SK-N-SH treated with all-trans-retinoic acid at 6 μM for 48 hours (cell line): ENCODE measurements around the gene ARHGEF7.
"Not testable (repeated sequence)": the region's sequence is repeated elsewhere in the genome, so short reads cannot be mapped to it uniquely, and the experiment has no call there.

Experiments
- PPARA ChIP-seq: fragments of 250-450 bp; sonication (Bioruptor Pico); IDR thresholded peaks from 2 replicates; pipeline ENCODE4 v1.5.0; 2020; ENCODE audit warnings: mild to moderate bottlenecking, borderline replicate concordance
- TF ChIP-seq, protein P1 (sequence below): fragments of 250-450 bp; sonication (Bioruptor Pico); IDR thresholded peaks from 2 replicates; pipeline ENCODE4 v1.5.0; 2020; ENCODE audit warnings: mild to moderate bottlenecking, moderate library complexity
- TF ChIP-seq, protein P2 (sequence below): fragments of 250-450 bp; sonication (Bioruptor Pico); IDR thresholded peaks from 2 replicates; pipeline ENCODE4 v1.8.0; 2020; ENCODE audit warnings: mild to moderate bottlenecking, moderate library complexity, borderline replicate concordance
- TF ChIP-seq, protein P3 (sequence below): fragments of 250-450 bp; sonication (Bioruptor Pico); IDR thresholded peaks from 2 replicates; pipeline ENCODE4 v1.5.1; 2020; ENCODE audit warnings: low read depth, mild to moderate bottlenecking, moderate library complexity

DNA sequence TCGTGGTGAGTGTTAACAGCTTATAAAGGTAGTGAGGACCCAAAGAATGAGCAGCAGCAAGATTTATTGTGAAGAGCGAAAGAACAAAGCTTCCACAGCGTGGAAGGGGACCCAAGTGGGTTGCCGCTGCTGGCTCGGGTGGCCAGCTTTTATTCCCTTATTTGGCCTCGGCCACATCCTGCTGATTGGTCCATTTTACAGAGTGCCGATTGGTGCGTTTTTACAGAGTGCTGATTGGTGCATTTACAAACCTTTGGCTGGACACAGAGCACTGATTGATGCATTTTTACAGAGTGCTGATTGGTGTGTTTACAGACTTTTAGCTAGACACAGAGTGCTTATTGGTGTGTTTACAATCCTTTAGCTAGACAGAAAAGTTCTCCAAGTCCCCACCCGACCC lies 74.4 kb downstream of the ARHGEF7 start:
- TF ChIP-seq, protein P1, sequence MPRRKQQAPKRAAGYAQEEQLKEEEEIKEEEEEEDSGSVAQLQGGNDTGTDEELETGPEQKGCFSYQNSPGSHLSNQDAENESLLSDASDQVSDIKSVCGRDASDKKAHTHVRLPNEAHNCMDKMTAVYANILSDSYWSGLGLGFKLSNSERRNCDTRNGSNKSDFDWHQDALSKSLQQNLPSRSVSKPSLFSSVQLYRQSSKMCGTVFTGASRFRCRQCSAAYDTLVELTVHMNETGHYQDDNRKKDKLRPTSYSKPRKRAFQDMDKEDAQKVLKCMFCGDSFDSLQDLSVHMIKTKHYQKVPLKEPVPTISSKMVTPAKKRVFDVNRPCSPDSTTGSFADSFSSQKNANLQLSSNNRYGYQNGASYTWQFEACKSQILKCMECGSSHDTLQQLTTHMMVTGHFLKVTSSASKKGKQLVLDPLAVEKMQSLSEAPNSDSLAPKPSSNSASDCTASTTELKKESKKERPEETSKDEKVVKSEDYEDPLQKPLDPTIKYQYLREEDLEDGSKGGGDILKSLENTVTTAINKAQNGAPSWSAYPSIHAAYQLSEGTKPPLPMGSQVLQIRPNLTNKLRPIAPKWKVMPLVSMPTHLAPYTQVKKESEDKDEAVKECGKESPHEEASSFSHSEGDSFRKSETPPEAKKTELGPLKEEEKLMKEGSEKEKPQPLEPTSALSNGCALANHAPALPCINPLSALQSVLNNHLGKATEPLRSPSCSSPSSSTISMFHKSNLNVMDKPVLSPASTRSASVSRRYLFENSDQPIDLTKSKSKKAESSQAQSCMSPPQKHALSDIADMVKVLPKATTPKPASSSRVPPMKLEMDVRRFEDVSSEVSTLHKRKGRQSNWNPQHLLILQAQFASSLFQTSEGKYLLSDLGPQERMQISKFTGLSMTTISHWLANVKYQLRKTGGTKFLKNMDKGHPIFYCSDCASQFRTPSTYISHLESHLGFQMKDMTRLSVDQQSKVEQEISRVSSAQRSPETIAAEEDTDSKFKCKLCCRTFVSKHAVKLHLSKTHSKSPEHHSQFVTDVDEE (CRISPR knock-in tag), result not testable (repeated sequence)
- not testable (repeated sequence) for TF ChIP-seq PPARA
- TF ChIP-seq, protein P2, sequence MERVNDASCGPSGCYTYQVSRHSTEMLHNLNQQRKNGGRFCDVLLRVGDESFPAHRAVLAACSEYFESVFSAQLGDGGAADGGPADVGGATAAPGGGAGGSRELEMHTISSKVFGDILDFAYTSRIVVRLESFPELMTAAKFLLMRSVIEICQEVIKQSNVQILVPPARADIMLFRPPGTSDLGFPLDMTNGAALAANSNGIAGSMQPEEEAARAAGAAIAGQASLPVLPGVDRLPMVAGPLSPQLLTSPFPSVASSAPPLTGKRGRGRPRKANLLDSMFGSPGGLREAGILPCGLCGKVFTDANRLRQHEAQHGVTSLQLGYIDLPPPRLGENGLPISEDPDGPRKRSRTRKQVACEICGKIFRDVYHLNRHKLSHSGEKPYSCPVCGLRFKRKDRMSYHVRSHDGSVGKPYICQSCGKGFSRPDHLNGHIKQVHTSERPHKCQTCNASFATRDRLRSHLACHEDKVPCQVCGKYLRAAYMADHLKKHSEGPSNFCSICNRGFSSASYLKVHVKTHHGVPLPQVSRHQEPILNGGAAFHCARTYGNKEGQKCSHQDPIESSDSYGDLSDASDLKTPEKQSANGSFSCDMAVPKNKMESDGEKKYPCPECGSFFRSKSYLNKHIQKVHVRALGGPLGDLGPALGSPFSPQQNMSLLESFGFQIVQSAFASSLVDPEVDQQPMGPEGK, result not testable (repeated sequence)
- TF ChIP-seq, protein P3, sequence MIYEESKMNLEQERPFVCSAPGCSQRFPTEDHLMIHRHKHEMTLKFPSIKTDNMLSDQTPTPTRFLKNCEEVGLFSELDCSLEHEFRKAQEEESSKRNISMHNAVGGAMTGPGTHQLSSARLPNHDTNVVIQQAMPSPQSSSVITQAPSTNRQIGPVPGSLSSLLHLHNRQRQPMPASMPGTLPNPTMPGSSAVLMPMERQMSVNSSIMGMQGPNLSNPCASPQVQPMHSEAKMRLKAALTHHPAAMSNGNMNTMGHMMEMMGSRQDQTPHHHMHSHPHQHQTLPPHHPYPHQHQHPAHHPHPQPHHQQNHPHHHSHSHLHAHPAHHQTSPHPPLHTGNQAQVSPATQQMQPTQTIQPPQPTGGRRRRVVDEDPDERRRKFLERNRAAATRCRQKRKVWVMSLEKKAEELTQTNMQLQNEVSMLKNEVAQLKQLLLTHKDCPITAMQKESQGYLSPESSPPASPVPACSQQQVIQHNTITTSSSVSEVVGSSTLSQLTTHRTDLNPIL (CRISPR knock-in tag), result not testable (repeated sequence)
